Jurkat, Clone E6-1 (cell line): ENCODE results near the gene PLXDC2.

Experiments
- DNase-seq: peaks from one replicate; pipeline ENCODE4 v3.0.0-alpha.2; 2011; ENCODE audit warnings: low read depth, low spot score
- H3K4me3 ChIP-seq: 2 replicates; pipeline ENCODE4 v1.5.1; 2011; ENCODE audit warnings: mild to moderate bottlenecking, low read length, control low read depth, moderate library complexity

Gene PLXDC2

GRCh38 chr10:19845503-19846368 is 29.5 kb downstream of the PLXDC2 start:
- H3K4me3 ChIP-seq = no peak overlapping the region
- no peak for DNase-seq

GRCh38 chr10:19847321-19847720 is 31.1 kb downstream of the PLXDC2 start:
- DNase-seq = no peak
- no peak overlapping the region for H3K4me3 ChIP-seq

- DNase-seq = no peak
- H3K4me3 ChIP-seq = no peak overlapping the region
These were observed 32.2 kb downstream of the PLXDC2 start for GRCh38 chr10:19848226-19848985.

- H3K4me3 ChIP-seq = no peak overlapping the region
- DNase-seq = no peak
These were observed 37.6 kb downstream of the PLXDC2 start for GRCh38 chr10:19853831-19854230.

- no peak for DNase-seq
- no peak overlapping the region for H3K4me3 ChIP-seq
These were observed 41.6 kb downstream of the PLXDC2 start for GRCh38 chr10:19857876-19858275.

GRCh38 chr10:19860107-19860506 is 43.9 kb downstream of the PLXDC2 start:
- H3K4me3 ChIP-seq = no peak overlapping the region
- DNase-seq = no peak

GRCh38 chr10:19862811-19863515 is 46.7 kb downstream of the PLXDC2 start:
- no peak for DNase-seq
- H3K4me3 ChIP-seq = no peak overlapping the region

- no peak for DNase-seq
- H3K4me3 ChIP-seq = no peak overlapping the region
These were observed 49.4 kb downstream of the PLXDC2 start for GRCh38 chr10:19865676-19866075.

- no peak overlapping the region for H3K4me3 ChIP-seq
- no peak for DNase-seq
These were observed 53.1 kb downstream of the PLXDC2 start for GRCh38 chr10:19869370-19869769.

- H3K4me3 ChIP-seq = no peak overlapping the region
- DNase-seq = no peak
These were observed 56.5 kb downstream of the PLXDC2 start for GRCh38 chr10:19872504-19873271.

GRCh38 chr10:19874190-19874589 is 58.0 kb downstream of the PLXDC2 start:
- no peak for DNase-seq
- no peak overlapping the region for H3K4me3 ChIP-seq

GRCh38 chr10:19874791-19875190 is 58.6 kb downstream of the PLXDC2 start:
- H3K4me3 ChIP-seq = no peak overlapping the region
- DNase-seq = no peak

GRCh38 chr10:19876570-19876969 is 60.3 kb downstream of the PLXDC2 start:
- H3K4me3 ChIP-seq = no peak overlapping the region

GRCh38 chr10:19877466-19878255 is 61.4 kb downstream of the PLXDC2 start:
- DNase-seq = no peak
- H3K4me3 ChIP-seq = no peak overlapping the region

More at GRCh38 chr10:19876570-19876969, 60.3 kb downstream of the PLXDC2 start:
- DNase-seq = no peak

GRCh38 chr10:19882621-19883020 is 66.4 kb downstream of the PLXDC2 start:
- no peak for DNase-seq
- no peak overlapping the region for H3K4me3 ChIP-seq

GRCh38 chr10:19888061-19888660 is 71.9 kb downstream of the PLXDC2 start:
- no peak overlapping the region for H3K4me3 ChIP-seq
- DNase-seq = no peak

GRCh38 chr10:19889256-19889655 is 73.0 kb downstream of the PLXDC2 start:
- no peak overlapping the region for H3K4me3 ChIP-seq
- no peak for DNase-seq

- no peak for DNase-seq
- H3K4me3 ChIP-seq = no peak overlapping the region
These were observed 75.2 kb downstream of the PLXDC2 start for GRCh38 chr10:19891429-19891828.
